GM04503 (cell line): ENCODE results near the gene BMPR1A.
"Not testable (repeated sequence)": the region's sequence is repeated elsewhere in the genome, so short reads cannot be mapped to it uniquely, and the experiment has no call there.

Experiments used
- DNase-seq: peaks from one replicate; pipeline ENCODE4 v3.0.0-alpha.2; 2012; ENCODE audit warnings: low read depth

BMPR1A gene

GRCh38 chr10:86730227-86730626 lies 26.2 kb upstream of the BMPR1A start:
- no peak for DNase-seq

GRCh38 chr10:86732771-86733170 lies 23.6 kb upstream of the BMPR1A start:
- no peak for DNase-seq

DNA sequence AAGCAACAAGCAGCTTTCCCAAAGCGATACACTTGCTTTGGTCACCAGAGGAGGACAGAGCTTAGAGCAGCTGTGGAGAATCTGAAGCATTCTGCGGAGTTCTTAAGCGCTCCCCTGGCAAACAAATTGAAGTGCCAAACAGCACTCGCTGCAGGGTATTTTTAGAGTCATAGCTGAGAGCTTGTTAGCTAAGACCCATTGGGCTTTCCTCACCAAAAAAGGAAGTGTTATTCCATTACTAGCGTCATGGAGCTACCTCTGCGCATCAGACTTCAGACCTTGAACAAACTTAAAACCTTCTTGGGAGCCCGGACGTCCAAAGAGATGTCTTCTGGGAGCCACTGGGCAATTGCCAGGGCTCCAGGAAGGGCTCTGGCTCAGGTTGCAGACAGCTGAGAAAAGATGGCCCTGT lies 23.2 kb upstream of the BMPR1A start:
- no peak for DNase-seq

GRCh38 chr10:86734207-86734988 lies 22.0 kb upstream of the BMPR1A start:
- DNase-seq = no peak

DNA sequence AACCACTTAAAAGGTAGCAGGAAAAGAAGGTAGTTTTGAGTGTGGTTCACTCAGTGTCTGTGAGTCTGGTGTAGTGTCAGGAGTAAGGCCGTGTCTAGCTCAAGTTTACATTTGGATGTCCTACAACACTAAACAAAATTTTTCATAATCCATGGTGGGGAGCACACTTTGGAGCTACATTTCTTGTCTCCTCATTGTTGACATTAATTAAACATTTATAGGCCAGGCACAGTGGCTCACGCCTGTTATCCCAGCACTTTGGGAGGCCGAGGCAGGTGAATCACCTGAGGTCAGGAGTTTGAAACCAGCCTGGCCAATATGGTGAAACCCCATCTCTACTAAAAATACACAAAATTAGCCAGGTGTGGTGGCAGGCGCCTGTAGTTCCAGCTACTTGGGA lies 21.1 kb upstream of the BMPR1A start:
- not testable (repeated sequence) for DNase-seq

GRCh38 chr10:86742230-86742629 lies 14.2 kb upstream of the BMPR1A start:
- no peak for DNase-seq

GRCh38 chr10:86744067-86744725 lies 12.2 kb upstream of the BMPR1A start:
- no peak for DNase-seq

GRCh38 chr10:86747796-86748581 lies 8.4 kb upstream of the BMPR1A start:
- DNase-seq = no peak

DNA sequence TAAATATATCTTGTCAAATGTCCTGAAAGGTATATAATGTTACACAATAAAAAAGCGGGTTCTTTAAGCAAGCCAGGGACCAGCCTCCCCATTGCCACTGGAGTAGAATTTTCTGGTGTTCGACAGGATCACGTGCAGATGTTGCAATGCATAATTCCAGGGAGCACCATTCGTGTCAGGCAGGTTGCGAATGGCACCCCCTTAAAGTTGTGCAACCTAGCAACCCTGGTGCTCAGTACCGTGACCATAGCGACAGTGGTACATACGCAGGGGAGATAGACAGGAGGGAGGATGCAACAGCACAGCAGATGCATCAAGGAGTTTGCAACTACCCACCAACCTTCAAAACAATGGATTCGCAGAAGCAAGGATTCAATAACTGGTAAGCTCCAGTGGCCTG lies 6.6 kb upstream of the BMPR1A start:
- no peak for DNase-seq

- no peak for DNase-seq
These were observed 4.9 kb upstream of the BMPR1A start for GRCh38 chr10:86751477-86751876.

- no peak for DNase-seq
These were observed 4.1 kb upstream of the BMPR1A start for GRCh38 chr10:86752311-86752710.

- DNase-seq = no peak
These were observed 3.4 kb upstream of the BMPR1A start for GRCh38 chr10:86753051-86753450.

GRCh38 chr10:86753638-86754434 lies 2.6 kb upstream of the BMPR1A start:
- no peak for DNase-seq

GRCh38 chr10:86755454-86755739 lies 1.0 kb upstream of the BMPR1A start:
- DNase-seq = no peak

GRCh38 chr10:86755740-86756510 lies 494 bp upstream of the BMPR1A start:
- no peak for DNase-seq

DNA sequence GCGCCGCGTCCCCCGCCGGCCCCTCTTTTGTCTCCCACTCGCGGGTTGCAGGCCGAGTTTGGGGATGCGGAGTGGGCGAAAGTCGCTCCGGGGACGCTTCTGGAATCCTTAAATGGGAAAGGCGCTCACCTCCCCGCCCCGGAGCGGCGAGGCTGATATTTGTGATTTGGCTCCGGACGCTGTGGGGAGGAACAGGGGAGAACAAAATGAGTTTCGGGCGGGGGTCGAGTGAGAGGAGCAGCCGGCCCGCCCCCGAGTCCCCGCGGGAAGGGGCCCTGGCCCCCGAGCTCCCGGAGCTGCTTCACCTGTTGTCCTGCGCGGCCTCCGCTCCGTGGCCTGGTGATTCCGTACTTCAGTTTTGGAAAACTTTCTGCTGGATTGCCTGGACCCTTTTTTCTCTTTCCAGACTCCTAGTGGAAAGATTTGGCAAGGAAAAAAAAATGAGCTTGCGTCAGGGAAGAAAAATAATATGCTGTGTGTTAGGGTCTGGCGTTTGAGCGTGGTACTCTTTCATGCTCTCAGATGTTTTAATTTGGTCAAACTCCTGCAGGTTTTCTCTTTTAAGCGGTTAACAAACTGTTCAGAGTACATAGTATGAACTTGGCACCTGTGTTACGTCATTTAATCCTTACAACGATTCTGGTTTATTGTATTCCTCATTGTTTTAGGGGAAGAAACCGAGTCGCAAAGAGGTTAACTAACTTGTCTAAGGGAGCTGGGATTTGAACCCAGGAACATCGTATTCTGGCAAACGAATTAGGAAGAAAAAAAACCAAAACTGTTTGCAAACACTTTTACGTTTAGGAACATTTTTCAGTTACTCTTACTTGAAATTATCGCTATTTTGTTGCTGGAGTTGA lies 924 bp downstream of the BMPR1A start:
- DNase-seq = no peak

DNA sequence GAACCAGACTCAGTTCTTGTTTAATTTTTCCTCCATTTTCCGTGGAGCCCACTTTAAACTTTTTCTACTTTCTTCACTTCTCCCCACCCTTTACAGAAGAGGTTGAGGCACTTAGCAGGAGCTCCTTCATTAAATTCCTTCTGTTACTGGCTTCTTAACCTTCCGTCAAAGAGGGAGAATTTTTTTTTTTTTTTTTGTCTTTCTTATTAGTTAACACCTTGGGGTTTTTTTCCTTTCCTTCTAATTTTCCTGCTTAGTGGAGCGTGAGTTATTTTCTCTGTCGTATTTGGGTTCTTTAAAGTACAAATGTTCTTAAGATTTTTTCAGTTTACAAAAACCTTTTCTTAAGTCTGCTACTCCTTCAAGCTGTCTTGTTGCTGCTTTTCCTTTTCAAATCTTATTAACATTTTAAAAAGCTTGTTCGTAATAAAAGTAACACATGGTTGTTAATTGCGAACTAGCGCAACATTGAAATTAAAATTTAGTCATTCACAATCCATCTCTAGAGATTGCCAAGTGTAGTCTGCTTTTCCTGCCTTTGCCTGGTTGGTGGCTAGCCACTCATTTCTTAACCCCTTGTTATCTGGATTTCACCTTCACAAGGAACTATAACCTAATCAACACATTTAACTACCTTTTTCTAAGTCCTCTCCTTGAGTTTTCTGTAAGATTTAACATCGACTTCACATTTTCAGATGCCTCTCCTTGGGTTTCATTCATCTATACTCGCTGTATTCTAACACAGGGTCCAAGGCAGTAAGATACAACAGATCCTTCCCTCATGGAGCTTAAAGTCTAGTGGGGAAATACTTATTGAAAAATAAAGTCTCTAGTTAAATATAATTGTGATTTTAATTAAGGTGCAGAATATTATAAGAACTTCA lies 2.0 kb downstream of the BMPR1A start:
- no peak for DNase-seq

- no peak for DNase-seq
These were observed 2.8 kb downstream of the BMPR1A start for GRCh38 chr10:86759073-86759672.

DNA sequence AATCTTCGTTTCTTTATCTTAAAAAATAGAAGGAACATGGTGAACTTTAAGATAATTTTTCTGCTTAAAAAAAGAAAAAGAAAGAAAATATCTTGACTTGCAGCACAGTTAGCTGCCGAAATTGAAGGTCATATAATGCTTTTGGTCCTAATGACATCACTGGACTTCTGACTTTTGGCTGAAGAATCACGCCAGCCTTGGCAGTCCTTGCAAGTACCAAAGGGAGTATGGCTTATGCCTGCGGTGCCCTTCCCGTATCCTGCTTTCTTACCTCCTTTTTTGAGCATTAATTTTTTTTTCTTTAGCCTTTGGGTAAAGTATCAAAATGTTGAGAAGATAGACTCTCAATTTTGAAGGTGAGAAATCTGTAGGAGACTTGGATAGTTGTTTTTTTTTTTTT lies 7.0 kb downstream of the BMPR1A start:
- DNase-seq = no peak
